ENCODE results near the gene LDAH.

The LDAH gene

GRCh38 chr2:20676353-20677215 lies 146.3 kb downstream of the LDAH start:
- Histone ChIP-seq H3K9me3 (ENCODE audit: control insufficient read depth in 1 of 2, low read length in 2 of 2) (no peaks in the 10 kb centered on the region), H3K4me3 (ENCODE audit: low read depth in 1 of 2, low read length in 2 of 2) (no peak overlapping the region), H3K4me1 (ENCODE audit: control insufficient read depth in 1 of 2, insufficient read depth in 2 of 2, low read length in 2 of 2) (peaks cover 24 to 30% of the 10 kb centered on the region in 2 donors), H3K27me3 (ENCODE audit: control insufficient read depth in 1 of 2, insufficient read depth in 2 of 2, low read length in 2 of 2) (peaks cover 25 to 27% of the 10 kb centered on the region in 2 donors), H3K36me3 (ENCODE audit: control insufficient read depth in 1 of 2, insufficient read depth in 2 of 2, low read length in 2 of 2) (peaks cover 5 to 6% of the 10 kb centered on the region in 2 donors), H3K27ac (ENCODE audit: low read depth, low read length) (no peak overlapping the region), H3K9ac (ENCODE audit: low read depth in 1 of 2, low read length in 2 of 2) (peak overlapping the region in 1 of 2 donors; percentile 31)

GRCh38 chr2:20675701-20676352 lies 147.1 kb downstream of the LDAH start:
- Histone ChIP-seq H3K27ac (ENCODE audit: low read depth, low read length) (no peak overlapping the region), H3K9ac (ENCODE audit: low read depth in 1 of 2, low read length in 2 of 2) (peak overlapping the region in 1 of 2 donors; percentile 31), H3K4me1 (ENCODE audit: control insufficient read depth in 1 of 2, insufficient read depth in 2 of 2, low read length in 2 of 2) (peaks cover 29 to 32% of the 10 kb centered on the region in 2 donors)

GRCh38 chr2:20674974-20675679 lies 147.8 kb downstream of the LDAH start:
- Histone ChIP-seq H3K9me3 (ENCODE audit: control insufficient read depth in 1 of 2, low read length in 2 of 2) (no peaks in the 10 kb centered on the region), H3K9ac (ENCODE audit: low read depth in 1 of 2, low read length in 2 of 2) (no peak overlapping the region), H3K36me3 (ENCODE audit: control insufficient read depth in 1 of 2, insufficient read depth in 2 of 2, low read length in 2 of 2) (no peaks in the 10 kb centered on the region), H3K4me1 (ENCODE audit: control insufficient read depth in 1 of 2, insufficient read depth in 2 of 2, low read length in 2 of 2) (peaks cover 29 to 32% of the 10 kb centered on the region in 2 donors), H3K27ac (ENCODE audit: low read depth, low read length) (no peak overlapping the region), H3K4me3 (ENCODE audit: low read depth in 1 of 2, low read length in 2 of 2) (no peak overlapping the region), H3K27me3 (ENCODE audit: control insufficient read depth in 1 of 2, insufficient read depth in 2 of 2, low read length in 2 of 2) (peaks cover 38 to 41% of the 10 kb centered on the region in 2 donors)

More at GRCh38 chr2:20675701-20676352, 147.1 kb downstream of the LDAH start:
- Histone ChIP-seq H3K36me3 (ENCODE audit: control insufficient read depth in 1 of 2, insufficient read depth in 2 of 2, low read length in 2 of 2) (peaks cover 2 to 3% of the 10 kb centered on the region in 2 donors), H3K9me3 (ENCODE audit: control insufficient read depth in 1 of 2, low read length in 2 of 2) (no peaks in the 10 kb centered on the region), H3K4me3 (ENCODE audit: low read depth in 1 of 2, low read length in 2 of 2) (no peak overlapping the region), H3K27me3 (ENCODE audit: control insufficient read depth in 1 of 2, insufficient read depth in 2 of 2, low read length in 2 of 2) (peaks cover 33 to 34% of the 10 kb centered on the region in 2 donors)

GRCh38 chr2:20674309-20674965 lies 148.5 kb downstream of the LDAH start:
- Histone ChIP-seq H3K27me3 (ENCODE audit: control insufficient read depth in 1 of 2, insufficient read depth in 2 of 2, low read length in 2 of 2) (peaks cover 45 to 48% of the 10 kb centered on the region in 2 donors), H3K36me3 (ENCODE audit: control insufficient read depth in 1 of 2, insufficient read depth in 2 of 2, low read length in 2 of 2) (no peaks in the 10 kb centered on the region)

GRCh38 chr2:20673686-20674308 lies 149.1 kb downstream of the LDAH start:
- H3K36me3 ChIP-seq (ENCODE audit: control insufficient read depth in 1 of 2, insufficient read depth in 2 of 2, low read length in 2 of 2): no peaks in the 10 kb centered on the region
- H3K27ac ChIP-seq (ENCODE audit: low read depth, low read length): no peak overlapping the region
- H3K9ac ChIP-seq (ENCODE audit: low read depth in 1 of 2, low read length in 2 of 2): no peak overlapping the region
- H3K4me3 ChIP-seq (ENCODE audit: low read depth in 1 of 2, low read length in 2 of 2): no peak overlapping the region
- H3K4me1 ChIP-seq (ENCODE audit: control insufficient read depth in 1 of 2, insufficient read depth in 2 of 2, low read length in 2 of 2): peaks cover 32 to 33% of the 10 kb centered on the region in 2 donors
- H3K27me3 ChIP-seq (ENCODE audit: control insufficient read depth in 1 of 2, insufficient read depth in 2 of 2, low read length in 2 of 2): peaks cover 51 to 55% of the 10 kb centered on the region in 2 donors
- no peaks in the 10 kb centered on the region for H3K9me3 ChIP-seq (ENCODE audit: control insufficient read depth in 1 of 2, low read length in 2 of 2)

More at GRCh38 chr2:20674309-20674965, 148.5 kb downstream of the LDAH start:
- H3K27ac ChIP-seq (ENCODE audit: low read depth, low read length): no peak overlapping the region
- H3K9me3 ChIP-seq (ENCODE audit: control insufficient read depth in 1 of 2, low read length in 2 of 2): no peaks in the 10 kb centered on the region
- no peak overlapping the region for H3K9ac ChIP-seq (ENCODE audit: low read depth in 1 of 2, low read length in 2 of 2)
- no peak overlapping the region for H3K4me3 ChIP-seq (ENCODE audit: low read depth in 1 of 2, low read length in 2 of 2)
- H3K4me1 ChIP-seq (ENCODE audit: control insufficient read depth in 1 of 2, insufficient read depth in 2 of 2, low read length in 2 of 2): peaks cover 32% of the 10 kb centered on the region in 2 donors

- H3K27me3 ChIP-seq (ENCODE audit: control insufficient read depth in 1 of 2, insufficient read depth in 2 of 2, low read length in 2 of 2): peaks cover 64 to 68% of the 10 kb centered on the region in 2 donors
- H3K27ac ChIP-seq (ENCODE audit: low read depth, low read length): no peak overlapping the region
- no peak overlapping the region for H3K4me3 ChIP-seq (ENCODE audit: low read depth in 1 of 2, low read length in 2 of 2)
- peaks cover 28 to 38% of the 10 kb centered on the region in 2 donors for H3K4me1 ChIP-seq (ENCODE audit: control insufficient read depth in 1 of 2, insufficient read depth in 2 of 2, low read length in 2 of 2)
- H3K9ac ChIP-seq (ENCODE audit: low read depth in 1 of 2, low read length in 2 of 2): no peak overlapping the region
- no peaks in the 10 kb centered on the region for H3K36me3 ChIP-seq (ENCODE audit: control insufficient read depth in 1 of 2, insufficient read depth in 2 of 2, low read length in 2 of 2)
- no peaks in the 10 kb centered on the region for H3K9me3 ChIP-seq (ENCODE audit: control insufficient read depth in 1 of 2, low read length in 2 of 2)
Observed at GRCh38 chr2:20672201-20672951, 150.5 kb downstream of the LDAH start.

- Histone ChIP-seq H3K4me3 (ENCODE audit: low read depth in 1 of 2, low read length in 2 of 2) (no peak overlapping the region), H3K27ac (ENCODE audit: low read depth, low read length) (no peak overlapping the region), H3K4me1 (ENCODE audit: control insufficient read depth in 1 of 2, insufficient read depth in 2 of 2, low read length in 2 of 2) (peaks cover 26 to 34% of the 10 kb centered on the region in 2 donors), H3K27me3 (ENCODE audit: control insufficient read depth in 1 of 2, insufficient read depth in 2 of 2, low read length in 2 of 2) (peaks cover 65 to 68% of the 10 kb centered on the region in 2 donors), H3K9ac (ENCODE audit: low read depth in 1 of 2, low read length in 2 of 2) (no peak overlapping the region), H3K36me3 (ENCODE audit: control insufficient read depth in 1 of 2, insufficient read depth in 2 of 2, low read length in 2 of 2) (no peaks in the 10 kb centered on the region), H3K9me3 (ENCODE audit: control insufficient read depth in 1 of 2, low read length in 2 of 2) (no peaks in the 10 kb centered on the region)
Observed at GRCh38 chr2:20671736-20672080, 151.2 kb downstream of the LDAH start.

- H3K27ac ChIP-seq (ENCODE audit: low read depth, low read length): no peak overlapping the region
- H3K4me1 ChIP-seq (ENCODE audit: control insufficient read depth in 1 of 2, insufficient read depth in 2 of 2, low read length in 2 of 2): peaks cover 21 to 34% of the 10 kb centered on the region in 2 donors
Observed at GRCh38 chr2:20671036-20671735, 151.7 kb downstream of the LDAH start.

More at GRCh38 chr2:20671036-20671735, 151.7 kb downstream of the LDAH start:
- Histone ChIP-seq H3K9me3 (ENCODE audit: control insufficient read depth in 1 of 2, low read length in 2 of 2) (no peaks in the 10 kb centered on the region), H3K9ac (ENCODE audit: low read depth in 1 of 2, low read length in 2 of 2) (no peak overlapping the region), H3K27me3 (ENCODE audit: control insufficient read depth in 1 of 2, insufficient read depth in 2 of 2, low read length in 2 of 2) (peaks cover 70 to 73% of the 10 kb centered on the region in 2 donors), H3K36me3 (ENCODE audit: control insufficient read depth in 1 of 2, insufficient read depth in 2 of 2, low read length in 2 of 2) (no peaks in the 10 kb centered on the region), H3K4me3 (ENCODE audit: low read depth in 1 of 2, low read length in 2 of 2) (no peak overlapping the region)

Data from duodenal mucosa (tissue), 2 donors.